SJCRH30 (cell line): ENCODE results near the gene PRR30. TPM values are rescaled to one million over a fixed set of nuclear protein-coding genes. Genes with fewer than 3 reads are reported as not detected.

ENCODE experiments used
- DNase-seq, 2 experiments: peaks; one replicate each; pipeline ENCODE4 v3.0.0-alpha.2; 2015 to 2020
- H3K27ac ChIP-seq: fragments of 250-450 bp; sonication (Bioruptor Pico); 2 replicates; pipeline ENCODE4 v1.5.1; 2020; ENCODE audit warnings: mild to moderate bottlenecking, moderate library complexity
- H3K27me3 ChIP-seq: fragments of 250-450 bp; sonication (Bioruptor Pico); 2 replicates; pipeline ENCODE4 v1.5.1; 2020; ENCODE audit warnings: mild to moderate bottlenecking, moderate library complexity
- H3K36me3 ChIP-seq: fragments of 250-450 bp; sonication (Bioruptor Pico); 2 replicates; pipeline ENCODE4 v1.5.1; 2020; ENCODE audit warnings: mild to moderate bottlenecking, moderate library complexity
- H3K4me1 ChIP-seq: fragments of 250-450 bp; sonication (Bioruptor Pico); 2 replicates; pipeline ENCODE4 v1.5.1; 2020; ENCODE audit warnings: mild to moderate bottlenecking, moderate library complexity
- H3K4me3 ChIP-seq: fragments of 250-450 bp; sonication (Bioruptor Pico); 2 replicates; pipeline ENCODE4 v1.5.1; 2020; ENCODE audit warnings: mild to moderate bottlenecking, moderate library complexity
- H3K9me3 ChIP-seq: fragments of 250-450 bp; sonication (Bioruptor Pico); replicated peaks from 2 replicates; pipeline ENCODE4 v1.5.1; 2020; ENCODE audit warnings: mild to moderate bottlenecking, moderate library complexity
- total RNA-seq: library from RNA; depleted of rRNA; stranded (reverse); fragments of >200 nt; shearing (Covaris generic); gene quantifications from 2 replicates; pipeline ENCODE4 v1.2.3, GENCODE V29; 2014

The PRR30 gene
- total RNA-seq, 1 experiment from 2014 or later, result not detected

DNA sequence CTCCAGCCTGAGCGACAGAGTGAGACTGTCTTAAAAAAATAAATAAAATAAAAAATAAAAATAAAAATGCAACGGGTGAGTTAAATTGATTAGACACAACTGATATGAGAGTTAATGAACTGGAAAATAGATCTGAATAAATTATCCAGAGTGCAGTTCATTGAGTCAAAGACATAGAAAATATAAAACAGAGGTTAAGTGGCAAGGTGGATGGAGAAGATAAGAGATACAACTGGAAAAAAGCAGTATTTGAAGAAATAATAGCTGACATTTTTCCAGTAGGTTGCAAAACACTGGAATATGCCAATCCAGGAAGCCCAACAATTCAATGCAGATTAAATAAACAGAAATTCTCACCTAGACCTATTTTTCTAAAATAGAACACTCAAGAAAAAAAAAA lies 31.0 kb downstream of the PRR30 start:
- Histone ChIP-seq H3K4me3 (no peak overlapping the region), H3K27me3 (peaks cover 36% of the 10 kb centered on the region), H3K4me1 (no peaks in the 10 kb centered on the region), H3K9me3 (no peaks in the 10 kb centered on the region), H3K27ac (no peak overlapping the region), H3K36me3 (no peaks in the 10 kb centered on the region)
- DNase-seq, result no peak

DNA sequence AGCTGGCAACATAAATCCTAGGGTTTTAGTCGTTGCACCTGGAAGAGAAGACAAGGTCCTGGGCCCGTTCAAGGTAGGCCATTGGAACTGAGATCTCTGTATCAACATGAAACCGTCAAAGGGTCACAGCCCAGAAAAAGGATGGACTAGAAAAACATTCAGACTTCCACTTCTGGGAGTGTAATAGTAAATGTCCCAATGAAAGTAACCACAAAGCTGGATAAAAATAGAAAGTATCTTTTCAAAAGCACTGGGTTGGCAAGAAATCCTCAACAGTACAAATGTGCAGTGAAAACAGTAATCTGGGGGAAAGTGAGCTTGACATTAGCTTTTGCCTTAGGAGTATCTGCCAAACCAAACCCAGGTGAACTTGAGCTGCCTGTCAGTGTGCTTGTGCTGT lies 33.2 kb downstream of the PRR30 start:
- Histone ChIP-seq H3K4me1 (no peaks in the 10 kb centered on the region), H3K27me3 (peaks cover 44% of the 10 kb centered on the region), H3K9me3 (no peaks in the 10 kb centered on the region), H3K27ac (no peak overlapping the region), H3K4me3 (no peak overlapping the region), H3K36me3 (no peaks in the 10 kb centered on the region)
- DNase-seq, result no peak

DNA sequence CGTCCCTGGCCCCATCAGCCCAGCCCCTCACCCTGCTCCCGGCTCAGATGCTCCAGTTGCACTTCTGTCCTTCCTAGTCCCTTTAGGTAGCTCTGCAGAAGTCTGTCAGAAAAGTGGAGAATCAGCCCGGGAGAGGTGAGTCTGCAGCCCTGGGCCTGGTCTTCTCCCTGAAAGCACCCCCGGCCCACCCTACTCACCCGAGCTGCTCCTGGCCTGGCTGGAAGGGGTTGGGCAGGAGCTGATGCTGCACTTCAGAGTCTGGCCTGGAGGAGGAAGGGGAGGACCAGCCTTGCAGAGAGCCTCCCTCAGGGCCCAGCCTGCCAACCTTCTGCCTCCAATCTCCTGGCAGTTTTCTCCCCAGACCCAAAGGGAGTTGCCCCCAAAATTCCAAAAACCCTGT lies 36.9 kb downstream of the PRR30 start:
- no peaks in the 10 kb centered on the region for H3K36me3 ChIP-seq
- no peak overlapping the region for H3K27ac ChIP-seq
- no peaks in the 10 kb centered on the region for H3K9me3 ChIP-seq
- H3K27me3 ChIP-seq, result peaks cover 44% of the 10 kb centered on the region
- no peak overlapping the region for H3K4me3 ChIP-seq
- no peaks in the 10 kb centered on the region for H3K4me1 ChIP-seq
- no peak for DNase-seq

DNA sequence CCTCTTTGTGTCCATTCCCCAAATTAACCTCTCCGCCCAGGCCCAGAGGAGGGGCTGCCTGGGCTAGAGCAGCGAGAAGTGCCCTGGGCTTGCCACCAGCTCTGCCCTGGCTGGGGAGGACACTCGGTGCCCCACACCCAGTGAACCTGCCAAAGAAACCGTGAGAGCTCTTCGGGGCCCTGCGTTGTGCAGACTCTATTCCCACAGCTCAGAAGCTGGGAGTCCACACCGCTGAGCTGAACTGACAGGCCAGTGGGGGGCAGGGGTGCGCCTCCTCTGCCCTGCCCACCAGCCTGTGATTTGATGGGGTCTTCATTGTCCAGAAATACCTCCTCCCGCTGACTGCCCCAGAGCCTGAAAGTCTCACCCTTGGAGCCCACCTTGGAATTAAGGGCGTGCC lies 39.2 kb downstream of the PRR30 start:
- Histone ChIP-seq H3K27me3 (peaks cover 25% of the 10 kb centered on the region), H3K4me3 (no peak overlapping the region), H3K36me3 (no peaks in the 10 kb centered on the region), H3K9me3 (no peaks in the 10 kb centered on the region), H3K27ac (no peak overlapping the region), H3K4me1 (no peaks in the 10 kb centered on the region)
- DNase-seq, result no peak

DNA sequence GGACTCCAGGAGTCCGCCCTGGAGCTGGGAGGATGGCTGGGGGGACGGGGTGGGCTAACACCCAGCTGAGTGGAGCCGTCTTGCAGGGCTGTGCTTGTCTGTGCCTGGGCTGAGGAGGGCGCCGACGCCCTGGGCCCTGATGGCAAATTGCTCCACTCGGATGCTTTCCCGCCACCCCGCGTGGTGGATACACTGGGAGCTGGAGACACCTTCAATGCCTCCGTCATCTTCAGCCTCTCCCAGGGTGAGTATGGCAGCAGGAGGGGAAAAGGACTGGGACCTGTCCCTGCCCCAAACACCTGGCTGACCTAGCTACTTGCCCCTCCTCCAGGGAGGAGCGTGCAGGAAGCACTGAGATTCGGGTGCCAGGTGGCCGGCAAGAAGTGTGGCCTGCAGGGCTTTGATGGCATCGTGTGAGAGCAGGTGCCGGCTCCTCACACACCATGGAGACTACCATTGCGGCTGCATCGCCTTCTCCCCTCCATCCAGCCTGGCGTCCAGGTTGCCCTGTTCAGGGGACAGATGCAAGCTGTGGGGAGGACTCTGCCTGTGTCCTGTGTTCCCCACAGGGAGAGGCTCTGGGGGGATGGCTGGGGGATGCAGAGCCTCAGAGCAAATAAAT lies 39.8 kb downstream of the PRR30 start:
- no peaks in the 10 kb centered on the region for H3K9me3 ChIP-seq
- no peak overlapping the region for H3K27ac ChIP-seq
- no peak overlapping the region for H3K4me3 ChIP-seq
- no peaks in the 10 kb centered on the region for H3K36me3 ChIP-seq
- DNase-seq, result no peak
- no peaks in the 10 kb centered on the region for H3K4me1 ChIP-seq
- peaks cover 19% of the 10 kb centered on the region for H3K27me3 ChIP-seq

DNA sequence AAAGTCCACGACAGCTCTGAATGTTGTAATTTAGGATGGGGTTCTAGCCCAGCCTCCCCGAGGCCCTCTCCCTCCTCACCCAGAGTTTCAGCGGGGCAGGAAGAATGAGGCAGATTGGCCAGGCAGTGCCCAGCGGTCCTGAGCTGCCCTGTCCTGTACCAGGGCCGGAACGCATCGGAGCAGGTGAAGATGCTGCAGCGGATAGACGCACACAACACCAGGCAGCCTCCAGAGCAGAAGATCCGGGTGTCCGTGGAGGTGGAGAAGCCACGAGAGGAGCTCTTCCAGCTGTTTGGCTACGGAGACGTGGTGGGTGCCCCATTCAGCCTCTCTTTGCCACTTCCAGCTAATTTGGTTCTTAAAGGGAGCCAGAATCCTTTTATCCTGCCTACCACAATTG lies 41.9 kb downstream of the PRR30 start:
- H3K4me1 ChIP-seq, result no peaks in the 10 kb centered on the region
- H3K27ac ChIP-seq, result no peak overlapping the region
- H3K4me3 ChIP-seq, result no peak overlapping the region
- H3K9me3 ChIP-seq, result no peaks in the 10 kb centered on the region
- peaks cover 16% of the 10 kb centered on the region for H3K27me3 ChIP-seq
- no peak for DNase-seq
- H3K36me3 ChIP-seq, result no peaks in the 10 kb centered on the region

DNA sequence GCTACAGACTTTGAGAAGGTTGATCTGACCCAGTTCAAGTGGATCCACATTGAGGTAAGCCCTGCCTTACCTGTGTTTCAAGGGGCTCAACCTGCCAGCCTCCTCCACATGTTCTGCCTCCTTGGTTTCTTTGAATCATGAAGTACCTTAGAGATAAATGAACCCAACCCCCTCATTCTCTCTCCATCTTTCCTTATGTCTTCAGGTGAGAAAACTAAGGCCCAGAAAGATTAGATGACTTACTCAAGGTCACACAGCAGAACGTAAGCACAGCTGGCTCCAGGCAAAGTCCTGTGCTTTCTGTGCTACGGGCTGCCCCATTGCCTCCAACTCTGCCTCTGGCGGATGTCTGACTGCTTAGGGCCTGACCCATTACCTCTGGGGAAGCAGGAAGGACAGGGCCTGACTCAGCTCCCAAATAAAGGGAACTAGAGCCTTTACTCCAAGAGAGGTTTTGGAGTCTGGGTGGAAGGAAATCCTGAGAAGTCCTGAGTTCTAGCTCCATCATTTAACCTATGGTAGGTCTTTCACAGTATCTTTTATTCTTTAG lies 42.4 kb downstream of the PRR30 start:
- Histone ChIP-seq H3K27me3 (peaks cover 11% of the 10 kb centered on the region; the same call in 1 of the 2 replicates), H3K4me3 (no peak overlapping the region), H3K9me3 (no peaks in the 10 kb centered on the region), H3K27ac (no peak overlapping the region), H3K36me3 (no peaks in the 10 kb centered on the region), H3K4me1 (no peaks in the 10 kb centered on the region)
- no peak for DNase-seq

DNA sequence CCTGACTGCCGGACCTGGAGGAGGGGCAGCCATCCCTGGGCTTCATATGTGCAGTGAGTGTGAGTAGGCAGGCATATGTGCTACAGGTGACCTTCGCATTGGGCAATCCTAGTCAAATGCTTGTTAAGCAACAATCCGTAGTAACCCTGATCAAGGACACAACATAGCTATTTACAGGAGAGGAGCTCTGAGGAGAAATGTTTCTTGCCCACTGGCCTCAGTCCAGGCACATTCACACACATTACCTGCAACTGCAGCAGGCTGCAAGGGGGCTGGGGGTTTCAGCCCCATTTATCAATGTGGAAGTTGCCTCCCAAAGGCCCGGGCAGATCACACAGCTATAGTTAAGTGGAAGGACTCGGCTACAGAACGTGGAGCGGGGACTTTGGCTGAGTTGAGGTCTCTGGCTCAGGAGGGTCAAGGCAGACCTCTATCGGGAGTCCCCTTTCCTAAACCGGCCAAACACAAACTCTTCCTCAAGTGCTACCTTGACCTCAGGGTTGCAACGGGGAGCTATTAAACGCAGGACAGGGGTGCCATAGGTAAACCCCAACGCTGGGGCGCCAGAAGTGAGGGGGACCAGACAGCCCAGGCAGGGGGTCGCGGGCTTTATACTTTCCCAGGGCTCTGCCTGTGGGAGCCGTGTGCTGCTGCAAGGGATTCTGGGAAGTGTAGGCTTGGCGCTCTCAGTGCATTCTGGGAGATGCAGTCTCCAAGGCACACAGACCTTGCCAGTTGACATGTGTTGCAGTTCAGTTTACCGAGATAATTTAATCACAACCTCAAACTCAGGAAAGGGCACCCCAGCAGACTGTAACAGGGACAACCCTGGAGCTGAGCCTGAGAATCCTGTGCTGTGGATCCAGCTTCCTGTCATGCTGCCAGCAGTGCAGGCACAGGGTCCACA lies 43.2 kb downstream of the PRR30 start:
- Histone ChIP-seq H3K4me3 (peak overlapping the region; percentile 59), H3K9me3 (no peaks in the 10 kb centered on the region), H3K36me3 (no peaks in the 10 kb centered on the region), H3K27me3 (peaks cover 11% of the 10 kb centered on the region; the same call in 1 of the 2 replicates), H3K27ac (no peak overlapping the region), H3K4me1 (no peaks in the 10 kb centered on the region)
- peak; percentile 70 to 85 for DNase-seq

DNA sequence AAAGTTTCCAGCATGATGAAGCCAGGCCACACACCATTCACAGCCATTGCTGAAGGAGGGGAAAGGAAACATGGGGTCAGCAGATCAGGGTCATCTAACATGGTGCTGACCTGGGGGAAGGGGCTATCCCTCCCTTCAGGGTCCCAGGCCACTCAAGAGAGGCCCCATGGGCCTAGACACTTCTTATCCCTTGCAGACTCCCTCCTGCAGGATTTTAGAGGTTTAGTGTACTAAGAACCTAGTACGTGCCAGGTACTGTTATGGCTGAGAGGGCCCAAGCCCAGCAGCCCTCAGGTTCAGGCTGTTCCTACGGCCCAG lies 43.8 kb downstream of the PRR30 start:
- Histone ChIP-seq H3K9me3 (no peaks in the 10 kb centered on the region), H3K27me3 (peaks cover 11% of the 10 kb centered on the region; the same call in 1 of the 2 replicates), H3K36me3 (no peaks in the 10 kb centered on the region), H3K4me3 (no peak overlapping the region), H3K4me1 (no peaks in the 10 kb centered on the region), H3K27ac (no peak overlapping the region)
- no peak for DNase-seq

DNA sequence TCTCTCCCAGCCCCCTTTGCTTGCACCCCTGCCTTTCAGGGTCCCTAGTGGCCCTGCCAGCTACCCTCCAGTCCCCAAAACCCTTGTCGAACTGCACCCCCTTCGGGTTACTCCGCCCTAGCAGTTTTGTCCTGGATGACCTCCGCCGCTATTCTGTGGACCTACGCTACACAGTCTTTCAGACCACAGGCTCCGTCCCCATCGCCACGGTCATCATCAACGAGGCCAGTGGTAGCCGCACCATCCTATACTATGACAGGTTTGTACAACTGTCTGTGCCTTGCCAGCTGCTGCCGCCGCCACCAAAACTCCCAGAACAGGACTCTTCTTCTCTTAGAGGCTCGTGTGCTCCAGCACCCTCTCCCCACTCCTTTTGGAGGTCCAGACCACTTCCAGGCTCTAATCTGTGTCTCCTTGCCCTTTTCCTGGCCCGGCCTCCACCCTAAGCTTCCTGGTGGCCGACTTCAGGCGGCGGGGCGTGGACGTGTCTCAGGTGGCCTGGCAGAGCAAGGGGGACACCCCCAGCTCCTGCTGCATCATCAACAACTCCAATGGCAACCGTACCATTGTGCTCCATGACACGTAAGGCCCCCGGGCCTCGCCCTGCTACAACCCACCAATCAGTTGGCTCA lies 44.7 kb downstream of the PRR30 start:
- DNase-seq, result no peak
- H3K4me3 ChIP-seq, result no peak overlapping the region
- no peaks in the 10 kb centered on the region for H3K9me3 ChIP-seq
- no peaks in the 10 kb centered on the region for H3K4me1 ChIP-seq
- no peaks in the 10 kb centered on the region for H3K36me3 ChIP-seq
- no peak overlapping the region for H3K27ac ChIP-seq
- peaks cover 14% of the 10 kb centered on the region; the same call in 1 of the 2 replicates for H3K27me3 ChIP-seq

DNA sequence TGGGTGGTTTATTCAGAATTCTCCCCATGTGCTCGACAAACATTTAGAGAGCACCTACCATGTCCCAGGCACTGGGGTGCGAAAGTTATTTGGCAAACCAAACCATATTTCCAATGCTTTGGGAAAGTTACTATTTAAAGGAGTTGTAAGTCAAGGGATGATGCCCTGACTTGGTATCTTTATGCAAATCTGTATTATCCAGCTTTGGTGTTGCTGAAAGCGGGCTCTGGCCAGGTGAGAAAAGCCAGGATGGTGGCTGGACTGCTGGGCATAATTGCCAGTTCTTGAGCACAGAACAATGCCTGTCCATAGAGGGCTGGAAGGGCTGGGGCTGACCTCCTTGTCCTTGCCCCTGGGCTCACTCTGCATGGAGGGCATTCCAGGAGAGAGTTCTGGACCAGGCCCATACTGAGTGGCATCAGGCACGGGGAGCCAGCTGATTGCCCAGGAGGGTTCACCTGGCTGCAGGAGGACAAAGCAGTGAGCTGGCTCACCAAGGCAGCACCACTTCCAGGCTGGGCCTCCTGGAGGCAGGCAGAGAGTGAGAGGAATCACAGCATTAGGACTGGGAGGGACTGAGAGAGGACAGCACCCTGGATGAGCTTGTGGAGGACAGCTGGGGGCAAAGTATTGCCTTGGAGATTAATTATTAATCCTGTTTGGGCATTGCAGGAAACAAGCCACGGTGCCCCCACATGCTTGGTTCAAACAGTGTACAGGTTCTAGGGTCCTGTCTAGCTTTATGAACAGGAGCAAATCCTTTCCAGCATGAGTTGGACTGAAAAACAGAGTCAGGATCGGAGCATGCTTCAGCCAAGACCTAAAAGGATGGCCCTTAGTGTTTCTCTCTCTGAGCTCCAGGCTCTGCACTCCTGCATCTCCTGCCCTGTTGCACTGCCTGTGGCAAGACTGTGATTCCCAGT lies 45.5 kb downstream of the PRR30 start:
- no peaks in the 10 kb centered on the region for H3K4me1 ChIP-seq
- DNase-seq, result no peak
- no peak overlapping the region for H3K27ac ChIP-seq
- no peak overlapping the region for H3K4me3 ChIP-seq
- no peaks in the 10 kb centered on the region for H3K36me3 ChIP-seq
- H3K9me3 ChIP-seq, result no peaks in the 10 kb centered on the region
- H3K27me3 ChIP-seq, result peaks cover 19% of the 10 kb centered on the region; the same call in 1 of the 2 replicates

DNA sequence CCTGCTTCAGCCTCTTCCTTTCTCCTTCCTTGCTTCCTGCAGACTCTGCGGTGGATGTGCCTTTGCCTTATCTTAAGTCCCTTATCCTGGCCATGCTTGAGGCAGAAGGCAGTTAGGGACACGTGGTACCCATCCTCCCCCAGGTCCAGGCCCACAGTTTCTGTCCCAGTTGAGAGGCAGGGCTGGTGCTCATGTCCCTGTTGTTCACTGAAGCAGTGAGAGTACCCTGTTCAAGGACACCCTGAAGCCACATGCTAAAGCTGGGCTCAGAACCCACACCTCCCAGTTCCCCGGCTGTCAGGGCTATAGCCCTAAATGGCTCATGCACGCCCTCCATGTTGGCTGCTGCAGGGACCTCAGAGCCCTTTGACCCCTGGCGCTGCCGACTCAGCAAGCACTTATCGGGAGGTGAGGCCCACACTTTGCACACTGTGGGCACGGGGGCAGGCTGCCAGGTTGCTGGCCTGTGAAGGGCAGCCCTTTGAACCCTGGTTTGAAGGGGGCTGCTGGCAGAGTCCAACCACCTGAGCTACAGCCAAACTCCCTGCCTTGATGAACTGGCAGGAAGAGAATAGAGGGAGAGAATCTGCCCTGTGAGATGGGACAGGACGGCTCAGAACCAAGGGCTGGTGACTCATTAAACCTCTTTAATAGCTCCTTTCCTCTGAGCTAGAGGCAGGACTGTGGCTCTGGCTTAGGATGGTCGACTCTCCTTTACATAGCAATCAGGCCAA lies 46.3 kb downstream of the PRR30 start:
- Histone ChIP-seq H3K9me3 (no peaks in the 10 kb centered on the region), H3K27ac (no peak overlapping the region), H3K36me3 (no peaks in the 10 kb centered on the region), H3K4me3 (no peak overlapping the region), H3K27me3 (peaks cover 22% of the 10 kb centered on the region; the same call in 1 of the 2 replicates), H3K4me1 (no peaks in the 10 kb centered on the region)
- no peak for DNase-seq

DNA sequence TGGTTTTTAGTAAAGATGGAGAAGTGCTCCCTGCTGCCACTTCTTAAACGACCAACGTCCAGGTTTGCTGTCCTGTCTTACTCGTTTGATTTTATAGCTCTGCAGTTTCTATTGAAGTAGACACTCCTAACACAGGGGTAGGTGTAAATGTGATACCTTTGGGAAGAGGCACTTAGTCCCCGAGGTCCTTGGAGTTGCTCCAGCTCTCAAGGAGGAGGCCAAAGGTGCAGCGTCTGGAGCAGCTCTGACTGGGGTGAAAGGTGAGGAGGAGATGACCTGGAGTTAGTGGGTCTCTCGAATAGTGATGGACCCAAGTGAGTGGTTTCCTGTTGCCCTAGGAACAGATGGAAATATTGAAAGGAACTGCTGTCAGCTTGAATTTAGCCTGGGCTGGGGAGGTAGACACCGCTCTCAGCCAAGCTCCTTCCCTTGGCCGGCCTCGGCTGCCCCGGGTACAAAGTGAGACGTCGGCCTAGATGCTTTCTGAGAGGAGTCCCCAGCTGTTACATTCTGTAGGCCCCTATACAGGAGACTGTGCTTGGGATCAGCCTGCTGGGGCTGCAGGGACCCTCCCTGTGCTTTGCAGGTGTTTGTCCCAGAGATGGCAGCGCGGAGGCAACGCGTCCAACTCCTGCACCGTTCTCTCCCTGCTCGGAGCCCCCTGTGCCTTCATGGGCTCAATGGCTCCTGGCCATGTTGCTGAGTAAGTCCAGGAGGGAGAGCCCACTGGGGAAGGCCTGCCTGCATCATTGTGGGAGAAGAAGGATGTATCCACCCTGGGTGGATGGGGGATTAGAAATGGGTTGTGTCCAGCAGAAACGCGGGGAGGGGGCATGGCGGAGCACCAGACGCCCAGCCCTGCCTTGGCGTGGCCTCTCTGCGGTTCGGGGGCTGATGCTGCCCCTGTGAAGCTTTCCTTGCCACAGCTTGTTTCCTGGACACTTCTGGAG lies 47.2 kb downstream of the PRR30 start:
- no peak for DNase-seq
- Histone ChIP-seq H3K27me3 (peaks cover 22% of the 10 kb centered on the region; the same call in 1 of the 2 replicates), H3K36me3 (no peaks in the 10 kb centered on the region), H3K9me3 (no peaks in the 10 kb centered on the region), H3K27ac (no peak overlapping the region), H3K4me1 (no peaks in the 10 kb centered on the region; the same call in 1 of the 2 replicates), H3K4me3 (no peak overlapping the region)
